Nephron progenitor cell (in vitro differentiated cells): ENCODE data around the gene USF1.
A peak's percentile ranks its signal among the peaks of the same experiment; 100 is the strongest.

Experiments used
- DNase-seq: peaks from one replicate; pipeline ENCODE4 v3.0.0; 2021
- H3K27ac Mint-ChIP-seq: 2 replicates; pipeline ENCODE4 v1.8.0; 2021; ENCODE audit warnings: mild to moderate bottlenecking, moderate library complexity, mixed read lengths
- H3K27me3 Mint-ChIP-seq: 2 replicates; pipeline ENCODE4 v1.8.0; 2021; ENCODE audit warnings: mild to moderate bottlenecking, low read depth, mixed read lengths; ENCODE audit not compliant: poor library complexity
- H3K36me3 Mint-ChIP-seq: 2 replicates; pipeline ENCODE4 v1.8.0; 2021; ENCODE audit warnings: low read depth, mixed read lengths
- H3K4me1 Mint-ChIP-seq: 2 replicates; pipeline ENCODE4 v1.8.0; 2021; ENCODE audit warnings: mixed read lengths
- H3K4me3 Mint-ChIP-seq: 2 replicates; pipeline ENCODE4 v1.8.0; 2021; ENCODE audit warnings: mild to moderate bottlenecking, moderate library complexity, mixed read lengths
- H3K9me3 Mint-ChIP-seq: 2 replicates; pipeline ENCODE4 v1.8.0; 2021; ENCODE audit warnings: mild to moderate bottlenecking, moderate library complexity, mixed read lengths
- TF ChIP-seq, protein P1 (sequence below): fragments of 200-600 bp; sonication (generic); IDR thresholded peaks from 2 replicates; pipeline ENCODE4 v1.5.0; 2021; ENCODE audit warnings: antibody characterized with exemption

The USF1 gene

DNA sequence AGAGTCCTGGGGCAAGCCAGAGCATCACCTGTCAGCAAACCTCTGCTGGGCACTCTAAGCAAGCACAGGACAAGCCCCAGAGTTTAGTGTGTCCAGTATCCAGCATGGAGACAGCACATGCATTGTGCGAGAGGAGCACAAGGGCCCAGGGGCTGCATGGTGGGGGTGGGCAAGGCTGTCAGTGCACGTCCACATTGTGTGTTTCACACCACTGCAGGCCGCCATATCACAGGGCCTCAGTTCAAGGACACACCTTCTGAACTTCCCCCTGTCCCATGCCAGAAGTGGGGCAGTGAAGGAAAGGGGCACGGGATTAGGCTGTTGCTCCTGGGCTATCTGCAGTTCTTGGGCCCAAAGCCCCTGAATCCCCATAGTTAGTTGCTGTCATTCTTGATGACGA, 6.2 kb downstream of the USF1 start:
- Mint-ChIP-seq H3K4me3 (peak overlapping the region; percentile 83), H3K9me3 (no peaks in the 10 kb centered on the region), H3K27me3 (peaks cover 5% of the 10 kb centered on the region), H3K27ac (no peak overlapping the region), H3K36me3 (peaks cover 35% of the 10 kb centered on the region), H3K4me1 (peaks cover 29% of the 10 kb centered on the region)
- DNase-seq = no peak
- TF ChIP-seq, protein P1, sequence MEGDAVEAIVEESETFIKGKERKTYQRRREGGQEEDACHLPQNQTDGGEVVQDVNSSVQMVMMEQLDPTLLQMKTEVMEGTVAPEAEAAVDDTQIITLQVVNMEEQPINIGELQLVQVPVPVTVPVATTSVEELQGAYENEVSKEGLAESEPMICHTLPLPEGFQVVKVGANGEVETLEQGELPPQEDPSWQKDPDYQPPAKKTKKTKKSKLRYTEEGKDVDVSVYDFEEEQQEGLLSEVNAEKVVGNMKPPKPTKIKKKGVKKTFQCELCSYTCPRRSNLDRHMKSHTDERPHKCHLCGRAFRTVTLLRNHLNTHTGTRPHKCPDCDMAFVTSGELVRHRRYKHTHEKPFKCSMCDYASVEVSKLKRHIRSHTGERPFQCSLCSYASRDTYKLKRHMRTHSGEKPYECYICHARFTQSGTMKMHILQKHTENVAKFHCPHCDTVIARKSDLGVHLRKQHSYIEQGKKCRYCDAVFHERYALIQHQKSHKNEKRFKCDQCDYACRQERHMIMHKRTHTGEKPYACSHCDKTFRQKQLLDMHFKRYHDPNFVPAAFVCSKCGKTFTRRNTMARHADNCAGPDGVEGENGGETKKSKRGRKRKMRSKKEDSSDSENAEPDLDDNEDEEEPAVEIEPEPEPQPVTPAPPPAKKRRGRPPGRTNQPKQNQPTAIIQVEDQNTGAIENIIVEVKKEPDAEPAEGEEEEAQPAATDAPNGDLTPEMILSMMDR = no peak

DNA sequence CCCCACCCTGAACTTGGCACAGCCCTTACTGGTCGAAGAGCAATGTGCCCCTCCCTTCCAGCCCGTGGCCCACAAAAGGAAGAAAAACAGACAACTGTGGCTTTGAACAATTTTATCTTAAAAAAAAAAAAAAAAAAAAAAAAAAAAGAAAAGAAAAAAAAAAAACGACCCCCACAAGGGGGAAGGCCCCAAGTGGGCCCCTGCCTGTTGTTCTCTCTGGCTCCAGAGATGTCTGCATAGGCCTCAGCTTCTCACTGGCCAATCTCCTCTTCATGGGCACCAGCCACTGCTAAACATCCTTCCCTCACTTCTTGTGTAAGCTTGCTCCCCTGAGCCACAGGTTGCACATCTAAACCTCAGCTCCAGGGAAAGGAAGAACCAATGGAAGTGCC, 6.6 kb downstream of the USF1 start:
- H3K4me1 Mint-ChIP-seq = peaks cover 25% of the 10 kb centered on the region
- TF ChIP-seq, protein P1 = no peak
- peaks cover 35% of the 10 kb centered on the region for H3K36me3 Mint-ChIP-seq
- peaks cover 5% of the 10 kb centered on the region for H3K27me3 Mint-ChIP-seq
- peak overlapping the region; percentile 83 for H3K4me3 Mint-ChIP-seq
- H3K27ac Mint-ChIP-seq = no peak overlapping the region
- DNase-seq = no peak
- no peaks in the 10 kb centered on the region for H3K9me3 Mint-ChIP-seq

DNA sequence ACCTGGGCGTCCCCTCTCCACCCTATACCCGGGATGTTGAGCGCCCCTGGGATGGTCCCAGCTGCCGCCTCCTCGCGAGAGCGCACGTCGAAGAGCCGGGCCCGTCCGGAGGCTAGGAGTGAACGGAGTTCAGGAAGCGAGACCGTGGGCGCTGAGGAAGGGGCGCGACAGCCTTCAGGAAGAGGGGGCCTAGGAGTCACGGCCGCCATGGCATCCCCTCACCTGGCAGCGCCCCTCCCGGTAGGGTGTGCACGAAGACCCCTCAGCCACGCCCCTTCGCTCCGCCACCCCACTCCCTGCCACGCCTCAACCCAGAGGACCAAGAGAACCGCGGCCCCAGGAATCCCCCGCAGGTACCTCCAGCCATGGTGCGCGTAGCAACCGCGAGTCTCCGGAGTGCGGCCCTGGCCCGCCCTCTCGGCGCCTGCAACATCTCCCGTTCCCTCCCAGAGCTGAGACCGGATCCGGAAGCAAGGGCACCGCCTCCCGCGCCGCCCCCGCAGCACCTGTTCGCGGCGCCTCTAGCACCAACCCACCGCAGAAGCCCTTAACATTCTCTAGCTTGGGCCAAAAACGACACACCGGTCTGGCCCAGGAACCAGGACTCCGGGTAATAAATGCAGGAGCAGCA, 7.1 kb downstream of the USF1 start, which contains the start of gene TSTD1:
TSTD1 (minus strand) TSS at position 442 of the 631 bp plus-strand sequence; CDS start at position 367, 75 bp downstream.
- Mint-ChIP-seq H3K9me3 (no peaks in the 10 kb centered on the region), H3K36me3 (peaks cover 35% of the 10 kb centered on the region), H3K27me3 (peaks cover 5% of the 10 kb centered on the region), H3K4me1 (peaks cover 23% of the 10 kb centered on the region), H3K27ac (no peak within 1 kb of the TSS), H3K4me3 (peak within 1 kb of the TSS; percentile 83)
- peak; percentile 72 for DNase-seq
- TF ChIP-seq, protein P1 = no peak

DNA sequence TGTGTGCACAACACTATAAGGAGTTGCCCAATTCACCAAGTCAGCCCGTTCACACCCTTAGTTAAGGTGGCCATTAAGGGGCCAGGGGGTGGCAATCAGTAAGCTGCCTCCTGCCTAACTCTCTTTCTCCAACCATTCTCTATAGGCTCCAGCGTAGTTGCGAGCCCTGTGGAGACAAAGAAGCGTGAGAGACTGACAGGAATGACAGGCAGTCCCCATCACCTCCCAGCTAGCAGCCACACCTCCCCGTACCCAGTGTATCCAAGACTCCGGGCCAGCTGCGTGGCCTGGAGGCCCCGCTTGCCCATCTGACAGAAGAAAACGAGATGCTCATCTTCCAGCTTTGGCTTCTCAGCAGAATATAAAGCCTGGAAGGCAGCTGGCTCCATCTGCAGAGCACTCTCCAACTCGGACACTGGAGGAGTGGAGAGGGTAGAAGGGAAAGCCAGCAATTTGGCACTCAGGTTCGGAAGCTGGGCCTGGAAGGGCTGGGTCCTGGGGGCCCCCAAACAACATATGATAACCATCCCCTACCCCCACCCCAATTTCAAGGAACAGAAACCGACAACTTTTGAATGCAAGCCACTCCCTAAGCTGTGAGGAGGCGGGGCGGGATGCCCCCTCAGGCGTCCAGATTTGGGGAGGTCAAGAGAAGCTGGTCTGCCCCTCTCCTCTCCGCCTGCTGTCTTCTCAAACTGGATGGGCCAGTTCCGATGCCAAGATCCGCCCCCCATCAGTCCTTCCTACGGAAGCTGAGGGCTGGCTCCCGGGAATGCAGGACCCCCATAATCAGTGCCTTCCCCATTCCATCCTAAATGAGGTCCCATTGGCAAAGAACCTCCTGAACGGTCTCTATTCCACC, 7.9 kb downstream of the USF1 start:
- Mint-ChIP-seq H3K4me3 (peak overlapping the region; percentile 83), H3K9me3 (no peaks in the 10 kb centered on the region), H3K27ac (no peak overlapping the region), H3K36me3 (peaks cover 33% of the 10 kb centered on the region), H3K4me1 (peaks cover 22% of the 10 kb centered on the region), H3K27me3 (peaks cover 5% of the 10 kb centered on the region)
- DNase-seq = no peak
- TF ChIP-seq, protein P1 = no peak

DNA sequence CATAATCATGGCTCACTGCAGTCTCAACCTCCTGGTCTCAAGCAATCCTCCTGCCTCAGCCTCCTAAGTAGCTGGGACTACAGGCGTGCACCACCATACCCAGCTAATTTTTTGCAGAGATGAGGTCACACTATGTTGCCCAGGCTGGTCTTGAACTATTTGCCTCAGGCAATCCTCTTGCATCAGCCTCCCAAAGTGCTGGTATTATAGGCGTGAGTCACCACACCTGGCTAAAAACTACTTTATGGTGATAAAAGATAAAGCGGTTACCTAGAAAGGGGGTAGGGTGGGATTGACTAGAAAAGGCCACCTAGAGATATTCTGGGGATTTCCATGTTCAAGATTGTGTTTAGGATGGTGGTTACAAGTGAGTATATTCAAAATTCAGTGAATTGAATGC, 12.0 kb downstream of the USF1 start:
- no peak overlapping the region for H3K4me3 Mint-ChIP-seq
- H3K27me3 Mint-ChIP-seq = no peaks in the 10 kb centered on the region
- peaks cover 20% of the 10 kb centered on the region for H3K36me3 Mint-ChIP-seq
- TF ChIP-seq, protein P1 = no peak
- no peak for DNase-seq
- H3K4me1 Mint-ChIP-seq = peaks cover 10% of the 10 kb centered on the region
- peaks cover 7% of the 10 kb centered on the region for H3K9me3 Mint-ChIP-seq
- H3K27ac Mint-ChIP-seq = no peak overlapping the region
